IMR-90 (cell line): ENCODE measurements around the gene CORO7. TPM values are rescaled to one million over a fixed set of nuclear protein-coding genes. Genes with fewer than 3 reads are reported as not detected.

Experiments
- ATAC-seq: fragments of 200-7000 bp; cut with Tn5 transposase; 2 replicates; pipeline ENCODE4 v1.9.1; 2020; ENCODE audit warnings: low read depth, mild to moderate bottlenecking, moderate library complexity
- BruUV-seq: library from RNA; stranded (reverse); fragments of 400-500 nt; replicated peaks from 2 replicates; lab custom pipeline; 2021; lab: Mats Ljungman, UMichigan
- CTCF ChIA-PET: fragments of 300-600 bp; formaldehyde crosslinking; extraction: SDS; loops from one replicate; lab custom pipeline; 2021; ENCODE audit warnings: antibody characterized with exemption; lab: Yijun Ruan, JAX
- POLR2A ChIA-PET: fragments of 300-600 bp; sonication (Branson Sonifier 250); formaldehyde crosslinking; loops from one replicate; lab custom pipeline; 2022; ENCODE audit warnings: antibody characterized with exemption; ENCODE audit not compliant: unreplicated experiment; lab: Charles Lee
- DNase-seq: peaks from one replicate; pipeline ENCODE4 v3.0.0; 2013
- H2AFZ ChIP-seq: replicated peaks from 2 replicates; pipeline ENCODE3; 2013; ENCODE audit warnings: low read length, mild to moderate bottlenecking; ENCODE audit not compliant: poor library complexity
- H2AK5ac ChIP-seq: 2 replicates; pipeline ENCODE4 v1.6.1; 2013; ENCODE audit warnings: low read depth, low read length, inconsistent platforms
- H2AK9ac ChIP-seq: replicated peaks from 2 replicates; pipeline ENCODE3; 2013; ENCODE audit warnings: mild to moderate bottlenecking, low read depth, low read length, moderate library complexity; ENCODE audit not compliant: poor library complexity
- H2BK120ac ChIP-seq: 2 replicates; pipeline ENCODE4 v1.6.1; 2013; ENCODE audit warnings: low read depth, low read length, inconsistent platforms
- H2BK15ac ChIP-seq: 3 replicates; pipeline ENCODE4 v1.6.1; 2013; ENCODE audit warnings: low read depth, low read length, inconsistent platforms
- H2BK20ac ChIP-seq: 2 replicates; pipeline ENCODE4 v1.6.1; 2013; ENCODE audit warnings: low read depth, mild to moderate bottlenecking, inconsistent platforms, low read length, moderate library complexity
- H2BK5ac ChIP-seq: 2 replicates; pipeline ENCODE4 v1.6.1; 2013; ENCODE audit warnings: mild to moderate bottlenecking, low read depth, low read length, inconsistent platforms; ENCODE audit not compliant: poor library complexity, severe bottlenecking
- H3K14ac ChIP-seq: replicated peaks from 2 replicates; pipeline ENCODE4 v1.6.1; 2013; ENCODE audit warnings: low read depth, low read length, inconsistent platforms
- H3K18ac ChIP-seq: 2 replicates; pipeline ENCODE4 v1.6.1; 2013; ENCODE audit warnings: low read depth, low read length, control low read depth
- H3K23ac ChIP-seq: 2 replicates; pipeline ENCODE4 v1.6.1; 2013; ENCODE audit warnings: low read depth, low read length, inconsistent platforms
- H3K27ac ChIP-seq: 2 replicates; pipeline ENCODE4 v1.5.1; 2013; ENCODE audit warnings: mild to moderate bottlenecking, control low read depth, low read length; ENCODE audit not compliant: insufficient read depth
- H3K27me3 ChIP-seq: 2 replicates; pipeline ENCODE4 v1.6.1; 2013; ENCODE audit warnings: low read length; ENCODE audit not compliant: control insufficient read depth, insufficient read depth
- H3K36me3 ChIP-seq: 2 replicates; pipeline ENCODE4 v1.6.1; 2013; ENCODE audit warnings: low read length, mixed read lengths; ENCODE audit not compliant: control insufficient read depth, insufficient read depth
- H3K4ac ChIP-seq: 2 replicates; pipeline ENCODE4 v1.6.1; 2013; ENCODE audit warnings: low read depth, low read length, inconsistent platforms
- H3K4me1 ChIP-seq: 2 replicates; pipeline ENCODE4 v1.6.1; 2013; ENCODE audit warnings: low read length, mixed read lengths; ENCODE audit not compliant: control insufficient read depth, insufficient read depth
- H3K4me2 ChIP-seq: 2 replicates; pipeline ENCODE4 v1.6.1; 2013; ENCODE audit warnings: low read depth, mild to moderate bottlenecking, control low read depth, low read length, moderate library complexity
- H3K4me3 ChIP-seq: 2 replicates; pipeline ENCODE4 v1.5.1; 2013; ENCODE audit warnings: low read depth, mild to moderate bottlenecking, control low read depth, low read length, moderate library complexity; ENCODE audit not compliant: insufficient read depth
- H3K56ac ChIP-seq: 2 replicates; pipeline ENCODE4 v1.6.1; 2013; ENCODE audit warnings: low read length, inconsistent platforms; ENCODE audit not compliant: insufficient read depth; ENCODE audit errors: extremely low read depth
- H3K79me1 ChIP-seq, 2 experiments: 2 replicates each; pipeline ENCODE4 v1.6.1; 2013; ENCODE audit warnings: low read length in 2 of 2, inconsistent platforms in 1 of 2, low read depth in 1 of 2
- H3K9ac ChIP-seq: 2 replicates; pipeline ENCODE4 v1.6.1; 2013; ENCODE audit warnings: low read depth, low read length, control low read depth
- H3K9me1 ChIP-seq: 2 replicates; pipeline ENCODE4 v1.6.1; 2013; ENCODE audit warnings: low read length, inconsistent platforms; ENCODE audit not compliant: insufficient read depth
- H3K9me3 ChIP-seq: 2 replicates; pipeline ENCODE4 v1.6.1; 2013; ENCODE audit warnings: low read length; ENCODE audit not compliant: control insufficient read depth, insufficient read depth
- H4K20me1 ChIP-seq: 2 replicates; pipeline ENCODE4 v1.6.1; 2013; ENCODE audit warnings: low read length, inconsistent platforms; ENCODE audit not compliant: insufficient read depth
- H4K5ac ChIP-seq: 2 replicates; pipeline ENCODE4 v1.6.1; 2013; ENCODE audit warnings: mild to moderate bottlenecking, low read depth, low read length, control low read depth
- H4K8ac ChIP-seq, 2 experiments: 2 replicates each; pipeline ENCODE4 v1.6.1; 2013; ENCODE audit warnings: low read depth in 2 of 2, low read length in 2 of 2, control low read depth in 1 of 2, inconsistent platforms in 1 of 2
- H4K91ac ChIP-seq: 2 replicates; pipeline ENCODE4 v1.6.1; 2013; ENCODE audit warnings: low read depth, low read length, inconsistent platforms; ENCODE audit not compliant: insufficient read depth
- CEBPB ChIP-seq: IDR thresholded peaks from 2 replicates; pipeline ENCODE4 v1.6.1; 2012; ENCODE audit warnings: low read depth, low read length, improper control_type of control experiment
- CHD1 ChIP-seq: IDR thresholded peaks from 2 replicates; pipeline ENCODE4 v1.6.1; 2012; ENCODE audit warnings: low read depth, low read length, improper control_type of control experiment
- ELK1 ChIP-seq: fragments of 150-350 bp; IDR thresholded peaks from 2 replicates; pipeline ENCODE4 v1.6.1; 2016; ENCODE audit warnings: low read depth, mild to moderate bottlenecking, low read length, moderate library complexity, borderline replicate concordance
- MXI1 ChIP-seq: IDR thresholded peaks from 2 replicates; pipeline ENCODE4 v1.6.1; 2012; ENCODE audit warnings: low read depth, mild to moderate bottlenecking, low read length, moderate library complexity, borderline replicate concordance
- NFE2L2 ChIP-seq: fragments of 150-350 bp; IDR thresholded peaks from 2 replicates; pipeline ENCODE4 v1.6.1; 2016; ENCODE audit warnings: low read depth, mild to moderate bottlenecking, low read length
- POLR2A ChIP-seq: IDR thresholded peaks from 2 replicates; pipeline ENCODE4 v1.6.1; 2012; ENCODE audit warnings: mild to moderate bottlenecking, low read depth, low read length
- WGBS, 2 experiments: methylation state at CpG; one replicate each; pipeline versions ENCODE4 v1.1.5 to v1.1.7; 2013; ENCODE audit warnings: missing lambda C conversion rate in 2 of 2; ENCODE audit not compliant: insufficient read length in 1 of 2; ENCODE audit errors: extremely low coverage in 2 of 2; 5-methylcytosine and 5-hydroxymethylcytosine counted together
- dilution Hi-C: fragments of 300-500 bp; cut with HindIII; formaldehyde crosslinking; loops from one replicate; pipeline ENCODE4 v1.14.3; 2018; ENCODE audit warnings: low sequenced_read_pairs; ENCODE audit not compliant: unreplicated experiment
- in situ Hi-C: fragments of 300-500 bp; cut with MboI; formaldehyde crosslinking; loops from 3 replicates; pipeline ENCODE4 v1.14.3; 2019; ENCODE audit warnings: low sequenced_read_pairs, inconsistent platforms, mixed read lengths
- intact Hi-C: fragments of 100-400 bp; cut with micrococcal nuclease; formaldehyde crosslinking; loops from 2 replicates; pipeline ENCODE4 v1.10.0; 2022
- polyA plus RNA-seq, 3 experiments: library from polyadenylated mRNA; depleted of rRNA; stranded (reverse); fragments of >200 nt; gene quantifications; 2 replicates each; pipeline ENCODE4 v1.2.3, GENCODE V29; 2012; ENCODE audit warnings: low replicate concordance in 1 of 3
- total RNA-seq: library from RNA; depleted of rRNA; stranded (reverse); fragments of >200 nt; gene quantifications from 2 replicates; pipeline ENCODE4 v1.2.3, GENCODE V29; 2012
- TF ChIP-seq, protein P1 (sequence below): conservative IDR thresholded peaks from 2 replicates; pipeline ENCODE4 v1.5.1; 2012; ENCODE audit warnings: mild to moderate bottlenecking, low read depth, low read length, improper control_type of control experiment

The CORO7 gene
- total and polyA plus RNA-seq, 2 of the 4 experiments (the other 2 are of a cell fraction) = 6.3 to 26.7 TPM

DNA sequence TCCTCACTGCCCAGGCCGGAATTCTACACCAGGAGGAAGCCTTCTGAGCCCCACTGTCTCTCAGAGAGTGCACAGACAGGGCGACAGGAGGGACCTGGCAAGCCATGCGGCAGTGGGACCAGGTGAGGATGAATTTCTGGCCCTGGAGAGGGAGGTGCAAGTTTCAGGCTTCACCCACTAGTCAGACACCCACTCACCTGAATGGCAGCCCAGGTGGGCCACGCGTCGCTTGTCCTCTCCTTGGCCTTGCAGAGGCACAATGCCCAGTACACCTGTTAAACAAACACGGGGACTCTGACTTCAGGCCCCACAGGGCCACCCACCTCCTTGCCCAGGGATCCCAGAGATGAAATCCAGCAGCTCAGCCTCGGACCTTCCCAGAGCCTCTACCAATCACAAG, 4.2 kb downstream of the CORO7 start:
- H3K56ac ChIP-seq = no peak overlapping the region
- 100% methylated on average over 3 of the region's 8 CpGs; no CpG with 5 or more reads in 1 of the 2 experiments for WGBS, 2 experiments
- H3K14ac ChIP-seq = no peak overlapping the region
- intact Hi-C loops = loop anchor here (10.0 kb wide), 1 partner anchor 133 kb away; no protein-coding TSS in a partner anchor
- H4K8ac ChIP-seq = no peak overlapping the region
- H3K9ac ChIP-seq = no peak overlapping the region
- peaks cover 26 to 77% of the 10 kb centered on the region in 2 experiments for H3K79me1 ChIP-seq
- H2AK9ac ChIP-seq = no peak overlapping the region
- no peak overlapping the region for H3K4me2 ChIP-seq
- CTCF ChIA-PET = no interaction called here
- H3K36me3 ChIP-seq = peaks cover 11% of the 10 kb centered on the region
- dilution Hi-C loops = no loop called here
- DNase-seq (no peak), ATAC-seq (no peak)
- peaks cover 31% of the 10 kb centered on the region for H3K9me1 ChIP-seq
- H2BK20ac ChIP-seq = peak overlapping the region; percentile 12; the same call in 1 of the 2 replicates
- no peak overlapping the region for H3K4me3 ChIP-seq
- no peak overlapping the region for H2BK5ac ChIP-seq
- H3K4ac ChIP-seq = no peak overlapping the region
- no peaks in the 10 kb centered on the region for H3K9me3 ChIP-seq
- POLR2A ChIA-PET = no interaction called here
- BruUV-seq = no TSS peak
- no peaks in the 10 kb centered on the region for H3K27me3 ChIP-seq
- H2BK15ac ChIP-seq = no peak overlapping the region
- H3K23ac ChIP-seq = no peak overlapping the region
- peak overlapping the region; percentile 46 for H2AFZ ChIP-seq
- TF ChIP-seq CHD1 (no peak), CEBPB (no peak), MXI1 (no peak), NFE2L2 (no peak), POLR2A (no peak), ELK1 (no peak)
- TF ChIP-seq, protein P1, sequence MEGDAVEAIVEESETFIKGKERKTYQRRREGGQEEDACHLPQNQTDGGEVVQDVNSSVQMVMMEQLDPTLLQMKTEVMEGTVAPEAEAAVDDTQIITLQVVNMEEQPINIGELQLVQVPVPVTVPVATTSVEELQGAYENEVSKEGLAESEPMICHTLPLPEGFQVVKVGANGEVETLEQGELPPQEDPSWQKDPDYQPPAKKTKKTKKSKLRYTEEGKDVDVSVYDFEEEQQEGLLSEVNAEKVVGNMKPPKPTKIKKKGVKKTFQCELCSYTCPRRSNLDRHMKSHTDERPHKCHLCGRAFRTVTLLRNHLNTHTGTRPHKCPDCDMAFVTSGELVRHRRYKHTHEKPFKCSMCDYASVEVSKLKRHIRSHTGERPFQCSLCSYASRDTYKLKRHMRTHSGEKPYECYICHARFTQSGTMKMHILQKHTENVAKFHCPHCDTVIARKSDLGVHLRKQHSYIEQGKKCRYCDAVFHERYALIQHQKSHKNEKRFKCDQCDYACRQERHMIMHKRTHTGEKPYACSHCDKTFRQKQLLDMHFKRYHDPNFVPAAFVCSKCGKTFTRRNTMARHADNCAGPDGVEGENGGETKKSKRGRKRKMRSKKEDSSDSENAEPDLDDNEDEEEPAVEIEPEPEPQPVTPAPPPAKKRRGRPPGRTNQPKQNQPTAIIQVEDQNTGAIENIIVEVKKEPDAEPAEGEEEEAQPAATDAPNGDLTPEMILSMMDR = no peak
- H2BK120ac ChIP-seq = no peak overlapping the region
- H2AK5ac ChIP-seq = peak overlapping the region; percentile 44
- no peak overlapping the region for H4K5ac ChIP-seq
- H3K27ac ChIP-seq = no peak overlapping the region
- no peak overlapping the region for H3K18ac ChIP-seq
- no peak overlapping the region for H4K91ac ChIP-seq
- H4K20me1 ChIP-seq = peaks cover 70% of the 10 kb centered on the region
- peaks cover 38% of the 10 kb centered on the region for H3K4me1 ChIP-seq
- in situ Hi-C loops = no loop called here
